K562 (cell line): ENCODE results near the gene SHB. TPM values are rescaled to one million over a fixed set of nuclear protein-coding genes. Genes with fewer than 3 reads are reported as not detected.

Experiments
- ATAC-seq: fragments of 200-7000 bp; cut with Tn5 transposase; 3 replicates; pipeline ENCODE4 v1.9.1; 2020; ENCODE audit warnings: moderate library complexity
- BruUV-seq: library from RNA; stranded (reverse); fragments of 400-500 nt; replicated peaks from 2 replicates; lab custom pipeline; 2021; lab: Mats Ljungman, UMichigan
- CTCF ChIA-PET: fragments of 300-600 bp; formaldehyde crosslinking; extraction: SDS; loops from one replicate; lab custom pipeline; 2021; ENCODE audit warnings: low intra/inter-chr PET ratio; lab: Yijun Ruan, JAX
- POLR2A ChIA-PET: fragments of 300-600, 350-650 bp; sonication (Branson Sonifier 250); formaldehyde crosslinking; extraction: SDS; loops from one replicate; lab custom pipeline; 2021; ENCODE audit warnings: antibody characterized with exemption, inconsistent platforms; lab: Yijun Ruan, JAX
- DNase-seq, 4 experiments: peaks; one replicate each; pipeline versions ENCODE4 v3.0.0 to v3.0.0-alpha.2; 2011 to 2018; ENCODE audit warnings: low spot score in 3 of 4, mixed read lengths in 3 of 4; ENCODE audit errors: extremely low read depth in 1 of 4
- FAIRE-seq: peaks from 2 replicates; lab custom pipeline; 2011; peaks lifted over from hg19 to GRCh38; lab: Jason Lieb, UNC
- H2AFZ ChIP-seq: 2 replicates; pipeline ENCODE4 v1.6.0; 2011; ENCODE audit warnings: low read depth, low read length, control low read depth, inconsistent platforms
- H3K27ac ChIP-seq: fragments of 200-600 bp; 3 replicates; pipeline ENCODE4 v1.8.0; 2011; ENCODE audit warnings: low read depth, mild to moderate bottlenecking, control low read depth, inconsistent platforms, low read length, moderate library complexity, mixed read lengths; ENCODE audit errors: extremely low read depth
- H3K27me3 ChIP-seq, 2 experiments: fragments of 300-600 bp in 1 of 2; 2 replicates in 1 of 2; 3 replicates in 1 of 2; pipeline versions ENCODE4 v1.6.0 to v1.8.0; 2011; ENCODE audit warnings: inconsistent platforms in 2 of 2, low read length in 2 of 2, mild to moderate bottlenecking in 1 of 2, mixed read lengths in 1 of 2, moderate library complexity in 1 of 2; ENCODE audit not compliant: control insufficient read depth in 2 of 2, insufficient read depth in 2 of 2
- H3K36me3 ChIP-seq: fragments of 300-600 bp; 3 replicates; pipeline ENCODE4 v1.8.0; 2011; ENCODE audit warnings: mild to moderate bottlenecking, low read length, inconsistent platforms; ENCODE audit not compliant: control insufficient read depth, insufficient read depth
- H3K4me1 ChIP-seq, 2 experiments: fragments of 200-600 bp in 1 of 2; replicated peaks in 1 of 2; 2 replicates in 1 of 2; 3 replicates in 1 of 2; pipeline versions ENCODE4 v1.5.1 to v1.8.0; 2011; ENCODE audit warnings: inconsistent platforms in 2 of 2, low read length in 2 of 2, mild to moderate bottlenecking in 1 of 2, mixed read lengths in 1 of 2, moderate library complexity in 1 of 2; ENCODE audit not compliant: control insufficient read depth in 2 of 2, insufficient read depth in 2 of 2
- H3K4me2 ChIP-seq: 2 replicates; pipeline ENCODE4 v1.6.1; 2011; ENCODE audit warnings: low read length, control low read depth, inconsistent platforms, mixed read lengths; ENCODE audit not compliant: insufficient read depth
- H3K4me3 ChIP-seq: fragments of 200-600 bp; sonication (generic), shearing (Covaris generic); 2 replicates; pipeline ENCODE4 v1.5.1; 2016; ENCODE audit warnings: control low read depth, inconsistent platforms
- H3K79me2 ChIP-seq: fragments of 200-600 bp; 3 replicates; pipeline ENCODE4 v1.8.0; 2011; ENCODE audit warnings: low read length, inconsistent platforms; ENCODE audit not compliant: control insufficient read depth, insufficient read depth
- H3K9ac ChIP-seq, 2 experiments: 2 replicates each; pipeline versions ENCODE4 v1.6.0 to v1.6.1; 2011; ENCODE audit warnings: low read depth in 2 of 2, low read length in 2 of 2, control low read depth in 1 of 2, inconsistent platforms in 1 of 2, mild to moderate bottlenecking in 1 of 2, mixed read lengths in 1 of 2; ENCODE audit not compliant: insufficient read depth in 1 of 2
- H3K9me1 ChIP-seq: one replicate; pipeline ENCODE4 v1.6.0; 2011; ENCODE audit warnings: inconsistent platforms, mild to moderate bottlenecking, low read length, moderate library complexity; ENCODE audit not compliant: control insufficient read depth, insufficient read depth
- H3K9me3 ChIP-seq: replicated peaks from 2 replicates; pipeline ENCODE4 v1.5.1; 2011; ENCODE audit warnings: low read depth, low read length, inconsistent platforms; ENCODE audit not compliant: control insufficient read depth, insufficient read depth
- H4K20me1 ChIP-seq: replicated peaks from 2 replicates; pipeline ENCODE4 v1.6.1; 2011; ENCODE audit warnings: low read length, inconsistent platforms, mixed read lengths; ENCODE audit not compliant: control insufficient read depth, insufficient read depth
- RAD21 ChIP-seq, 2 experiments: fragments of 250-450 bp in 1 of 2; fragments of 450-650 bp in 1 of 2; sonication (Bioruptor Pico) in 1 of 2; formaldehyde crosslinking in 1 of 2; IDR thresholded peaks in 1 of 2; conservative IDR thresholded peaks in 1 of 2; 2 replicates each; pipeline versions ENCODE4 v1.4.0 to v1.8.0; 2020 to 2022; ENCODE audit warnings: mild to moderate bottlenecking in 2 of 2, moderate library complexity in 1 of 2
- TEAD4 ChIP-seq, 2 experiments: sonication (generic) in 1 of 2; formaldehyde crosslinking in 1 of 2; IDR thresholded peaks; 2 replicates each; pipeline versions ENCODE4 v1.6.1 to v1.8.0; 2012 to 2022; ENCODE audit warnings: borderline replicate concordance in 1 of 2, inconsistent platforms in 1 of 2, low read length in 1 of 2, mild to moderate bottlenecking in 1 of 2, missing genetic modification reagents in 1 of 2
- WGBS: fragments of 100-300 bp; shearing (Covaris generic); methylation state at CpG from one replicate; pipeline ENCODE4 v1.1.6; 2016; ENCODE audit warnings: low coverage, mixed read lengths; ENCODE audit not compliant: insufficient coverage; ENCODE audit errors: missing lambda C conversion rate; 5-methylcytosine and 5-hydroxymethylcytosine counted together
- in situ Hi-C: fragments of 300-500 bp; cut with MboI; formaldehyde crosslinking; loops from 4 replicates; pipeline ENCODE4 v1.15.0; 2018; ENCODE audit warnings: inconsistent platforms, mixed read lengths
- intact Hi-C: fragments of 100-400 bp; cut with micrococcal nuclease; formaldehyde crosslinking; loops from 2 replicates; pipeline ENCODE4 v1.14.2; 2022
- polyA plus RNA-seq, 8 experiments: library from polyadenylated mRNA; depleted of rRNA in 4 of 8; stranded (reverse) in 5 of 8; unstranded in 3 of 8; fragments of >200 nt; fragmentation: Nextera tagmentation in 2 of 8; fragmentation: Illumina TruSeq in 1 of 8; extraction: Ambion mirVana in 2 of 8; extraction: Trizol in 1 of 8; gene quantifications; 2 replicates each; pipeline versions ENCODE4 v1.2.1 to v1.2.3, GENCODE V29; 2011 to 2014; ENCODE audit warnings: inconsistent platforms in 1 of 8, missing spikeins in 1 of 8
- total RNA-seq, 7 experiments: library from RNA; depleted of rRNA in 6 of 7; stranded (reverse); fragments of >200 nt in 6 of 7; fragmentation: Illumina TruSeq in 2 of 7; extraction: Trizol in 2 of 7; gene quantifications; 2 replicates each; pipeline versions ENCODE4 v1.2.1 to v1.2.3, GENCODE V29; 2011 to 2021; ENCODE audit warnings: low replicate concordance in 1 of 7
- TF ChIP-seq, protein P1 (sequence below), 2 experiments: IDR thresholded peaks in 1 of 2; conservative IDR thresholded peaks in 1 of 2; 2 replicates each; pipeline ENCODE4 v1.6.1; 2016; ENCODE audit warnings: low read depth in 2 of 2, mild to moderate bottlenecking in 1 of 2, missing compliant biosample characterization in 1 of 2, missing genetic modification characterization in 1 of 2, moderate library complexity in 1 of 2

SHB gene
- total and polyA plus RNA-seq, 9 of the 15 experiments (the other 6 are each of a cell fraction or from before 2014, with no cell fraction given), result 0.78 to 16.0 (median 5.3) TPM

DNA sequence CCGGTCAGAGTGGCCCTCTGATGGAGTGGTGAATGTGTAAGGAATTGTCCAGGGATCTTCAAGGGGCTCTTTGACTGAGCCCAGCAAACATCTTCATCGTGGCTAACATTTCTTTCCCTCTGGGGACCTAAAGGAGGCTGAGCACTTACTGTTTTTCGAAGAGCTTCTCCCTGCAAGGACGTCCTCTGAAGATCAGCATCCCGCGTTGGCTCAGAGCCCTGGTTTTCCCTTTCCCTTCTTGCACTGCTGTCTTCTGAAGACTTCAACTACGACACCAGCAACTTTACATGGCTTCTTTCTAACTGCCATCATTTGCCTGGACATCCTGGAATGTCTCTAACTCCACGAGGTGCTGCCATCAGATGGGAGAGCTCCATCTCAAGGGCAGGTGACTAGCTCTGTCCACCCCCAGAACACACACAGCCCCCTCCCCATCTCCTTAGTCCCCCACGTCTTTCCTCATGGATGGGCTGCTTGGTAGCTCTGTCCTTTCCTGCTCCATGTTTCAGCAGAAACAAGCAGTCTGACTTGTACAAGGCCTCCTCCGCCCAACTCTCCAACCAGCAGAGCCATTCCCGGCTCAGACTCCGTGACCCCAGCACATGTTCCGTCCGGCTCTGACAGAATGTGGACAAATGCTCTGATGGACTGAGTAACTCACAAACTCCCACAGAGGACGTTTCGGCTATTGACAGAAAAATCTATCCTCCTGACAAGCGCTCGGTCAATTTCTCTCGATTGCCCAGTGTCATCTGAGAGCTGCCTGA, 17.1 kb downstream of the SHB start:
- Histone ChIP-seq H4K20me1 (0 out of 2 replicates have a peak, but pooled peaks cover 3% of the 10 kb centered on the region), H3K9me1 (no peaks in the 10 kb centered on the region), H3K36me3 (no peaks in the 10 kb centered on the region), H3K4me2 (no peak overlapping the region), H3K27ac (no peak overlapping the region), H3K79me2 (peaks cover 33% of the 10 kb centered on the region), H3K9ac (peak overlapping the region in 1 of 2 experiments; percentile 46; a peak in 1 of 4 replicates), H3K4me3 (no peak overlapping the region), H2AFZ (no peak overlapping the region), H3K27me3 (no peaks in the 10 kb centered on the region), H3K9me3 (no peaks in the 10 kb centered on the region), H3K4me1 (peaks cover 11 to 14% of the 10 kb centered on the region in 2 experiments; a peak in 4 of 5 replicates)
- intact Hi-C loops (no loop called here), in situ Hi-C loops (no loop called here)
- no peak for FAIRE-seq
- no TSS peak for BruUV-seq
- DNase-seq, result no peak
- CTCF ChIA-PET, result no interaction called here
- 82% methylated on average over 18 of the region's 19 CpGs for WGBS
- no peak for ATAC-seq
- TF ChIP-seq RAD21 (CRISPR knock-in tag; conservative IDR thresholded peaks at IDR 0.05 in 1 of 2, IDR thresholded peaks at IDR 0.05 in 1 of 2) (no peak), TEAD4 (IDR thresholded peaks at IDR 0.05; ENCODE audit: low read length) (no peak), TEAD4 (CRISPR knock-in tag; IDR thresholded peaks at IDR 0.05; ENCODE audit: borderline replicate concordance) (0 out of 2 replicates have a peak, but pooled peaks have one; percentile 52)
- TF ChIP-seq, protein P1, sequence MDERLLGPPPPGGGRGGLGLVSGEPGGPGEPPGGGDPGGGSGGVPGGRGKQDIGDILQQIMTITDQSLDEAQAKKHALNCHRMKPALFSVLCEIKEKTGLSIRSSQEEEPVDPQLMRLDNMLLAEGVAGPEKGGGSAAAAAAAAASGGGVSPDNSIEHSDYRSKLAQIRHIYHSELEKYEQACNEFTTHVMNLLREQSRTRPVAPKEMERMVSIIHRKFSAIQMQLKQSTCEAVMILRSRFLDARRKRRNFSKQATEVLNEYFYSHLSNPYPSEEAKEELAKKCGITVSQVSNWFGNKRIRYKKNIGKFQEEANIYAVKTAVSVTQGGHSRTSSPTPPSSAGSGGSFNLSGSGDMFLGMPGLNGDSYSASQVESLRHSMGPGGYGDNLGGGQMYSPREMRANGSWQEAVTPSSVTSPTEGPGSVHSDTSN (CRISPR knock-in tag; IDR thresholded peaks at IDR 0.05; ENCODE audit: low read depth), result no peak
- TF ChIP-seq, protein P1 (tag; conservative IDR thresholded peaks at IDR 0.05; ENCODE audit: low read depth), result 0 out of 2 replicates have a peak, but pooled peaks have one; percentile 1
- POLR2A ChIA-PET, result interaction anchor here (0.6 to 4.4 kb wide), 6 partner anchors 10 to 119 kb away, joined by 3 to 45 read pairs (median 4); no protein-coding TSS in a partner anchor
